A673 (cell line): Measurements from ENCODE around the gene FBP1.

ENCODE experiments used
- EZH2 ChIP-seq: fragments of 200-600 bp; sonication (generic); IDR thresholded peaks from 2 replicates; pipeline ENCODE4 v1.6.1; 2017; ENCODE audit warnings: borderline replicate concordance, low read depth, mild to moderate bottlenecking, mixed read lengths, antibody characterized with exemption, low read length; ENCODE audit not compliant: poor library complexity, severe bottlenecking
- TF ChIP-seq, protein P1 (sequence below): fragments of 300-800, 200-600 bp; sonication (generic); conservative IDR thresholded peaks from 2 replicates; pipeline ENCODE4 v1.5.1; 2017; ENCODE audit warnings: low read depth, mild to moderate bottlenecking, antibody characterized with exemption, low read length, moderate library complexity, mixed read lengths

DNA sequence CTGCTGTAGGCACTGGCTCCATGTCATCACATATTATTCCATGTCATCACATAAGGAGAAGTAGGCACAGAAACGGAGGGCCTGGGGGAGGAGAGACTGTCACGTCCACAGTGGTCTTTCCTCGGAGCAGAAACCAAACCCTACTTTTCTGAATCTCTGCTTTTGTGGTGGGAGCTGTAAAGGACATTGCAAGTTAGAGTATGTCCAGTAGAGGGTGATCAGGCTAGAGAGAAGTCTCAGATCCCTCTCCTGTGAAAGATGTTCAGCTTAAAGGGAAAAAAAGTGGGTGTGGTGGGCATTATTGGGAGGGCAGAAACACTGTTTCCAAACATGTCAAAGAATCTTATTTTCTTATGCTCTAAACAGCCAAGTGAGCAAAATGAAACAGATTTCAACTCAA lies 26.3 kb downstream of the FBP1 start:
- TF ChIP-seq, protein P1, sequence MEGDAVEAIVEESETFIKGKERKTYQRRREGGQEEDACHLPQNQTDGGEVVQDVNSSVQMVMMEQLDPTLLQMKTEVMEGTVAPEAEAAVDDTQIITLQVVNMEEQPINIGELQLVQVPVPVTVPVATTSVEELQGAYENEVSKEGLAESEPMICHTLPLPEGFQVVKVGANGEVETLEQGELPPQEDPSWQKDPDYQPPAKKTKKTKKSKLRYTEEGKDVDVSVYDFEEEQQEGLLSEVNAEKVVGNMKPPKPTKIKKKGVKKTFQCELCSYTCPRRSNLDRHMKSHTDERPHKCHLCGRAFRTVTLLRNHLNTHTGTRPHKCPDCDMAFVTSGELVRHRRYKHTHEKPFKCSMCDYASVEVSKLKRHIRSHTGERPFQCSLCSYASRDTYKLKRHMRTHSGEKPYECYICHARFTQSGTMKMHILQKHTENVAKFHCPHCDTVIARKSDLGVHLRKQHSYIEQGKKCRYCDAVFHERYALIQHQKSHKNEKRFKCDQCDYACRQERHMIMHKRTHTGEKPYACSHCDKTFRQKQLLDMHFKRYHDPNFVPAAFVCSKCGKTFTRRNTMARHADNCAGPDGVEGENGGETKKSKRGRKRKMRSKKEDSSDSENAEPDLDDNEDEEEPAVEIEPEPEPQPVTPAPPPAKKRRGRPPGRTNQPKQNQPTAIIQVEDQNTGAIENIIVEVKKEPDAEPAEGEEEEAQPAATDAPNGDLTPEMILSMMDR: no peak
- no peak for TF ChIP-seq EZH2
